HG03135 (cell line): ENCODE data around the gene DEFB124.
"Not testable (repeated sequence)": the region's sequence is repeated elsewhere in the genome, so short reads cannot be mapped to it uniquely, and the experiment has no call there.

Experiments
- ATAC-seq: cut with Tn5 transposase; IDR thresholded peaks from one replicate; pipeline ENCODE4 v1.9.1; 2021; ENCODE audit warnings: mild to moderate bottlenecking, moderate library complexity; ENCODE audit not compliant: unreplicated experiment

Gene DEFB124, protein sequence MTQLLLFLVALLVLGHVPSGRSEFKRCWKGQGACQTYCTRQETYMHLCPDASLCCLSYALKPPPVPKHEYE

DNA sequence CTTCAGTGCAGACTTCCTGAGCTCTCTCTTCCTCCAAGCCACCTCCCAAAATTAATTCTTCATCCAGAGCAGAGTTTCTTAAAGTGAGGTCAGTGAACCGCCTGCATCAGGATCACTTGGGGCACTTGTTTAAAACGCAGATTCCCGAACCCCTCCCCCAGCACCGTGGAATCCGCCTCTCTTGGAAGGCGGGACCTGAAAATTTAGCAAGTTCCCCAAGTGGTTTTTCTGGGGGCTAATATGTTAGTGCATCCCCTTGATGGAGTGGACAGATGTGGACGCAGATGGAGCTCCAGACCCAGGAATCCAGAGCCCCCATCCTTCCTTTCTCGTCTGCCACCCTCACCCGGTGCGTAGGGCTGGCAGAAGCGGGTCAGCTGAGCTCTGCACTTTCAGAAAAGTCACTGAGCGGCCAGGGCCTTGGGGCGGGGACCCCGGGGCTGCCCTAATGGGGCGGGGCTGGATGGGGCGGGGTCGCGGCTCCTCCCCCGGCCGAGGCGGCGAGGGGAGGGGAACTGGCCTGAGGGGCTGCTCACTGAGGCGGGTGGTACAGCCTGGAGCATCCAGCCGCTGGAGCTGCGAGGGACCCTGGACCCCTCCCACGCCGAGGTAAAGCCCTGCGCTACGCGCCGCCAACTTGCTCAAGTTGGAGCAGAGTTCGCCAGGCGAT, at the start of gene DEFB124, which contains the start of gene REM1:
Gene DEFB124, minus strand, starts transcription at position 370 of the 670 bp plus-strand sequence. CDS start 2,114 bp downstream, outside the sequence.
Gene REM1, plus strand, starts transcription at position 531 of the 670 bp plus-strand sequence. CDS start 1,158 bp downstream, outside the sequence.
- ATAC-seq, result no peak

DNA sequence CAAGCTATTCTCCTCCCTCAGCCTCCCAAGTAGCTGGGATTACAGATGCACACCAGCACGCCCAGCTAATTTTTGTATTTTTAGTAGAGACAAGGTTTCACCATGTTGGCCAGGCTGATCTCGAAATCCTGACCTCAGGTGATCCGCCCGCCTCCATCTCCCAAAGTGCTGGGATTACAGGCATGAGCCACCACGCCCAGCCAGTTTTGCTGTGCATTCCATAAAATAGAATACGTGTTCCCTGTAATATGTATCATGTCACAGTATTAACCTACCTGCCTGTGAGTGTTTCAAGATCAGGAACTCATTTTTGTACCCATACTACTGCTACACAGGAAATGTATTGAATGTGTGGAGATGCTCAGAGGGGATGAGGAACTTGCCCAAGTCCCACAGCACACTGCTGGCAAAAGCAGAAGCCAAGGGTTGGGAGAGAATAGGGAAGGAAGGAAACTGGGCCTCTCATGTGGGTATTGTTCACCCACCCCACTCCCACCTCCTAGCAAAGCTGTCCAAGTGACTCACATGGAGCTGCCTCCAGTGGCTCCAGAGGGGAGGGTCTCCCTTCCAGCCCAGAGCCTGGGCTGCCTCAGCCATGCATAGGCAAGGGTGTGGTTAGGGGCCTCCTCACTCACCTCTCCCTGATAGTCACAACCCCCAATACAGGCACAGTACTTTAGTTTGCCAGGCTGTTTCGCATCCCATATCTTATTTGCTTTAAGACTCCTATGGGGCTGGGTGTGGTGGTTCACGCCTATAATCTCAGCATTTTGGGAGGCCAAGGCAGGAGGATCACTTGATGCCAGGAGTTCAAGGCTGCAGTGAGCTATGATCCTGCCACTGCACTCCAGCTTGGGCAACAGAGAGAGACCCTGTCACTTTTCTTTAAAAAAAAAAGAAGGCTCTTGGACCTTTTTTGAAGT, 48.7 kb upstream of the DEFB124 start:
- ATAC-seq, result no peak

DNA sequence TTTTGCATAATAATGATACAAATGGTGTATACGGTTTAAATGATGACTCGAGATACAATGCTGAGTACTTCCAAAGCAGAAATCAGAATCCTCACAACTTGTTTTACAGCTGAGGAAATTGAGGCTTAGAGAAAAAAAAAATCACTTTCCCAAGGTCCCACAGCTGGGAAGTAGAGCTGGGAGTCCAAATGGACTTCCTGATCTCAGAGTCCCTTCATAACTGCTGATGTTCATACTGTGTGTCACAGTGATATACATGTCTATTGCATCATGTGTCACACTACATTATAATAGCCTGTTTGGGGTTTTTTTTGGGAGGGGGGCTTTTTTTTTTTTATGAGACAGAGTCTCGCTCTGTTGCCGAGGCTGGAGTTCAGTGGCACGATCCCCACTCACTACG, 47.8 kb upstream of the DEFB124 start:
- no peak for ATAC-seq

DNA sequence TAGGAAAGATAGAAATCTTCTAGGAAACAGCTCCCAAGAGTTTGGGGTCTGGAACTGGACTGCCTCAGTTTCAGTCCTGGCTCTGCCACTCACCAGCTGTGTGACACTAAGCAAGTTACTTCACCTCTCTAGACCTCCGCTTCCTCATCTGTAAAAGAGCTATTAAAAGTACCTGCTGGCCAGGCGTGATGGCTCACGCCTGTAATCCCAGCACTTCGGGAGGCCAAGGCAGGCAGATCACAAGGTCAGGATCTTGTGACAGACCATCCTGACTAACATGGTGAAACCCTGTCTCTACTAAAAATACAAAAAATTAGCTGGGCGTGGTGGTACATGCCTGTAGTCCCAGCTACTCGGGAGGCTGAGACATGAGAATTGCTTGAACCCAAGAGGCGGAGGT, 46.3 kb upstream of the DEFB124 start:
- ATAC-seq, result not testable (repeated sequence)

DNA sequence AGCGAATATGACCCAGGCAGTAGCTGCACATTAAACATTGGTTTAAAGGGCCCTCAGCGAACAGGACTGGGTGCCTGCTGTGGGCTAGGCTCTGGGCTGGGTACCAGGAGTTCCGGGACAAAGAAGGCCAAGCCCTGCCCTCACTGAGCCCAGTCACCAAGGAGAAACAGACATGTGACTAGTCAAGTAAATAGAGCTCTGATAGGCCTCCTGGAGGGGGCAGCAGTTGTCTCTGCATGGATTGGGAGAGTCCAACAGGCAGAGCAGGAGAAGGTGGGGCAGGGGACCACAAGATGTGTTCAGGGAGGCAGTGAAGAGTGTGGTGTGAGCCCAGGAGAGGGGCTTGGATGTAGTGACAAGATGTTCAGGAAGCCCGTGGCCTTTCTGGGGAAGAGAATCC, 42.4 kb upstream of the DEFB124 start:
- no peak for ATAC-seq

DNA sequence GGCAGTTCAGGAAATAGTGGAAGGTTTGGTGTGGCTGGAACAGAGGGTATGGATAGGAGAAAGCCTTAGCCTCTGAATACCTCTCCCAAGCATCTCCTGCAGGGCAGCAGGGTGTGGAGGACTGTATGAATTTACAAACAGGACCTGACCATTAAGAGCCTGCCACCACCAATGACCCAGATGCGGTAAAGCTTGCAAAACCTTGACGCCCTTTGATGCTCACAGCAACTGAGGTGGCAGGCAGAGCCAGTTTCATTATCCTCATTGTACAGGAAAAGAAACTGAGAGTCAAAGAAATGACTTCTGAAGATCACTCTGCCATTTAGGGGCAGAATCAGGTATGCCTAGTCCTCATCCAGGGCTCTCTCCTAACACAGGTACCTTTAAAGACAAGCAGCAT, 41.7 kb upstream of the DEFB124 start:
- ATAC-seq, result no peak

DNA sequence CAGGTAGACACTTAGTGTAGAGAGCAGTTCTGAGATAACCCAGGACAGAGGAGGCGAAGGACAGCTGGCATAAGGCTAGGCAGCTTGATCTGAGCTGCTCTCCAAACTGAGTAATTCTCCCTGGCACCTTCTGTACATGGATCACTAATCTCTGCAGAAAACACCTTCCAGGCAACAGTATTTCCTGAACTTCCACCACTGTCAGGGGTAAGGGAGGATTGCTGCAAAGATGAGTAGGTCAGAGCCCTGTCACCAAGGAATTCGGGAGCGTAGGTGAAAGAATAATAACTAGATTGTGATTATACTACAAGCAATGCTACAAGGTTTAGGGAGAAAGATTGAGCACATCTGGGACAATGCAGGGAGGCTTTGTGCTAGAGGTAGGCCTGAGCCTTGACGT, 41.2 kb upstream of the DEFB124 start:
- ATAC-seq, result no peak

DNA sequence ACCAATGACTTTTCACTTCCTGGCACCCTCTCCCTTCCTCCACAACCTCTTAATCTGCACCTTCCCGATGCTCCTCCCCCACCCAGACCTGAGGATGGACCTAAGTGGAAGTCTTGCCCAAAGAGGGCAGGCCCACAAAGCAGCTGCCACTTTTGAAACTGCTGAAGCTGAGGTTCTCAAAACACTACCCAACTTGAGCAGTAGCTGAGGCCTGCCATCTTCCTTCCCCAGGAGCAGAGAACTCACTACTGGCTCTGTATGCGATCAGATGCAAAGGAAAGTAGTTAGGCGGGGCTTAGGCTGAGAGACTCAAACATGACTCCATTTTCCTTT, 40.8 kb upstream of the DEFB124 start:
- ATAC-seq, result no peak

DNA sequence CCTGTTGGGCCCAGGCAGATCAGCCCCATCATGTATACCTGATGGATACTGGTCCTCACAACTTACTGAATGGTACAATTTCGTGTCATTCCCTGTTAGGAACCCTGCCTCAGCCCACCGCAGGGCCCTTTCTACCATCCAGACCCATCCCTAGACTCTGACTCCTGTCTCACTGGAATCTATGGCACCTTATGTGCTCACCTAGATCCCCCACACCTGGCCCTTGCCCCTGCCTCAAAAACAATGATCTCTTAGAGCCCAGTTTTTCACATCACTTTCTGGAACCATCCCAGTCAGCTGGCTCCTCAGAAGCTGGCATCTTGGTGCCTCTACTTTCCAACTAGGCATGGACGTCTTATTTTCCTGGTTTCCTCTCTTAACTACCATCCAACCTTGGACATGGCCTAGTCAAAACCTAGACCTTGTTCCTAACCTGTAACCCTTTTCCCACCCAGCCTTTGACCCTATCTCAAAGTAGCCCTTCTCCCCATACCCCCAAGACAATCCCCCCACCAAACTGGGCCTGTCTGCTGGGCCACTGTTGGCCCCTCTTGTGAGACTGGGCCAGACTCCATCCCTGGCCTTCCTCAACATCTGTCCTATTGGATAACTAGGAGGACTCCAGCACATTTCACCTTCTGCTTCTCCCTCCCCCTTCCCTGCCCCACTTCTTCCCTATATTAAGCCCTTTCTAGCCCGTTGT, 40.3 kb upstream of the DEFB124 start:
- no peak for ATAC-seq

DNA sequence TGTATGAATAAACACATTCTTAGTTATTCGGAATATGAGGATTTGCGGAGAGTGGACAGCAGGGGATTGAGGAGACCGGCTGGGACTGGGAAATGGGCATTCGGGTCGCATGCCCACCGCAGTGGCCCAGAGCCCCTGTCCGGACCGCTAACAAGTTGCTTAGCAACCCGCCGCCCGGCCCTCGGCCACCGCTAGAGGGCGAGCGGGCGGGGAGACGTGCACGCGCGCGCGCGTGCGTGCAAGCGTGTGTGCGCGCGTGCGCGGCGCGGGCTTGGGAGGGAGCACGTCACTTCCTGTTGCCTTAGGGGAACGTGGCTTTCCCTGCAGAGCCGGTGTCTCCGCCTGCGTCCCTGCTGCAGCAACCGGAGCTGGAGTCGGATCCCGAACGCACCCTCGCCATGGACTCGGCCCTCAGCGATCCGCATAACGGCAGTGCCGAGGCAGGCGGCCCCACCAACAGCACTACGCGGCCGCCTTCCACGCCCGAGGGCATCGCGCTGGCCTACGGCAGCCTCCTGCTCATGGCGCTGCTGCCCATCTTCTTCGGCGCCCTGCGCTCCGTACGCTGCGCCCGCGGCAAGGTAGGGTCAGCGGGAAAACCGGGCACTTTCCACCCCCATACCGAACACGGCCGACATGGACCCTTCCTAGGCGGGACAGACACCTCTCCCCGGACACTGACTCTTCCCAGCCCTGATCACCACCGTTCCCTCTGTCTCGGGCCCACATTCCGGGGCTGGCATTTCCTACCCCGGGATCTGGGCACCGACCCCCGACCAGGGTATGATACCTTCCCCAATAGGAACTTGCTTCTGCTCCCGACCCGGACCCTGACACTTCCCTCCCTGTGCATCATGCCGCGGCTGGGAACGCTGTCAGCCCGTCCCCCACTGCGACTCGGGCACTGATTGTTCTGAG, 39.5 kb upstream of the DEFB124 start, which contains the start of gene HM13:
Gene HM13, plus strand, starts transcription at position 289 of the 918 bp plus-strand sequence. Its CDS starts 110 bp downstream, at position 399.
- peak; percentile 85 for ATAC-seq

DNA sequence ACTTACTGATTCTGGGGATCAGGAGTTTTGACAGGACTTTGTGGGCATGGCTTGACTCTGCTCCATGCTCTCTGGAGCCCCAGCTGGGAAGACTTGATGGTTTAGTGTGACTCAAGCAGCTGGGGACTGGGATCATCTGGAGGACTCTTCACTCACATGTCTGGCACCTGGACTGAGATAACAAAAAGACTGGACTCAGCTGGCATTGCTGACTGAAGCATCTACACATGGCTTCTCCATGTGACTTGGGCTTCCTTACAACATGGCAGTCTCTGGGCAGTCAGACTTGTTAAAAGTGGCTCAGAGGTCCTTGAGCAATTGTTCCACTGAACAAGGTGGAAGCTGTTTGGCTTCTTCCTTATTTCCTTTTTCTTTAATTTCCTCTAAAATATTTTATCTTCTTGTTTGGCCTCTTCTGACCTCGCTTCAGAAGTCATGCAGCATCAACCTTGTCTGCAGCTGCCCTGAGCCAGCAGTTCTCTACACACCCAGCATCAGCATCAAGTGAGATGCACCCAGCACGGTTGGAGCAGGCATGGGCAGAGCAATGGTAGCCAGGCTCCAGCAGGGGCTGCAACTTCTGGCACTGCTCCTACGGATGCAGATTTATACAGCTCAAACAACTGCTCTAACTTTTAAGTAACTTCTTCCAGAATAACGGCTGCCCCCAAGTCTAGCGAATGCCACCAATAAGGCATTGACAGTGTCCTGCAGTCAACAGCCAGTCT, 33.8 kb upstream of the DEFB124 start:
- ATAC-seq, result no peak

DNA sequence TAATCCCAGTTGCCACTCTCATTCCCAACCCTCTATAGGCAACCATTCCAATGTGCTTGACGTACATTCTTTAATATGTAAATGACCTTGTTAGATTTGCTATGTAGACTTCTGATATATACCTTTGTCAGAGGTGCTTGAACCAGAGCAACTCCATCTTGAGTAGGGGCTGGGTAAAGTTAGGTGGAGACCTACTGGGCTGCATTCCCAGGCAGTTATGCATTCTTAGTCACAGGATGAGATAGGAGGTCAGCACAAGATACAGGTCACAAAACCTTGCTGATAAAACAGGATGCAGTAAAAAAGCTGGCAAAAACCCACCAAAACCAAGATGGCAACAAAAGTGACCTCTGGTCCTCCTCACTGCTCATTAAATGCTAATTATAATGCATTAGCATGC, 31.0 kb upstream of the DEFB124 start:
- no peak for ATAC-seq

DNA sequence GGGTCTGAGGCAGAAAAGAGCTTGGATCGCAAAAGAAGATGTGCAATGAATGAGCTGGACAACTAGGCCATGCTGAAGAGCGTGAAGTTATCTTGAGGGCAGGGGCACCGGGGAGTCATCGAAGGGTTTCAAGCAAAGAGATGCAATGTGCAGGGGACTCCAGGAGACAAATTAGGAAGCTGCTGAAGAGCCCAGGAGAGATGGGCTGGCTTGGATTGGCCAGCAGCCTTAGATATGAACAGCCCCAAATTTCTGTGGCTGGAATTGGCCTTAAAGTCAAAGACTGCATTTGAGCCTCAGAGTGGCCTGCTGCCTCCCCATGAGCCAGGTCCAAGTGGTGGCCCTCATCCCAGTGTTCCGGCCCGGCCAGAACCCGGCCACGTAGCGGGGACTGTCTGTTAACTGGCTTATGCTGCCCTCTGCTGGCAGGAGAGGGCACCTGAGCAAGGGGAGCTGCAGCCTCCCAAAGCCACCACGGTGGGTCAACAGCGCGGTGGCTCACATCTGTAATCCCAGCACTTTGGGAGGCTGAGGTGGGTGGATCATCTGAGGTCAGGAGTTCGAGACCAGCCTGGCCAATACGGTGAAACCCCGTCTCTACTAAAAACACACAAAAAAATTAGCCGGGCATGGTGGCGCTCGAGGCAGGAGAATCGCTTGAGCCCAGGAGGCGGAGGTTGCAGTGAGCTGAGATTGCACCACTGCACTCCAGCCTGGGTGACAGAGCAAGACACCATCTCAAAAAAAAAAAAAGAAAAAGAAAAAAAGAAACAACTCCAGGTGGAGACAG, 28.2 kb upstream of the DEFB124 start:
- ATAC-seq, result peak; percentile 88

DNA sequence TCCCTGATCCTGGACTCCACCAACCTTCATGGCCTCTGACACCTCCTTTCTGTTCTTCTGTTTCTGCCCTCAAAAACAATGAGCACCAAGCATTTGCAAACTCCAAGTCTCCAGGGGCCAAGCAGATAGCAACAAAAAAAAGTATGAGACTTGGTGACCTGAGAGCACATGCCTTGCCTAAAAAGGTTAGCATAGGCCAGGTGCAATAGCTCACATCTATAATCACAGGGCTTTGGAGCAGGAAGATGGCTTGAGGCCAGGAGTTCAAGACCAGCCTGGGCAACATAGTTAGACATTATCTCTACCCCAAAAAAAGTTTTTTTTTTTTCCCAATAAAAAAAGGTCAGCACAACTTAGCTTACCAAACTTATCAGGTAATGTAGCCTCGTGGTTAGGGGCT, 25.6 kb upstream of the DEFB124 start:
- ATAC-seq, result no peak

DNA sequence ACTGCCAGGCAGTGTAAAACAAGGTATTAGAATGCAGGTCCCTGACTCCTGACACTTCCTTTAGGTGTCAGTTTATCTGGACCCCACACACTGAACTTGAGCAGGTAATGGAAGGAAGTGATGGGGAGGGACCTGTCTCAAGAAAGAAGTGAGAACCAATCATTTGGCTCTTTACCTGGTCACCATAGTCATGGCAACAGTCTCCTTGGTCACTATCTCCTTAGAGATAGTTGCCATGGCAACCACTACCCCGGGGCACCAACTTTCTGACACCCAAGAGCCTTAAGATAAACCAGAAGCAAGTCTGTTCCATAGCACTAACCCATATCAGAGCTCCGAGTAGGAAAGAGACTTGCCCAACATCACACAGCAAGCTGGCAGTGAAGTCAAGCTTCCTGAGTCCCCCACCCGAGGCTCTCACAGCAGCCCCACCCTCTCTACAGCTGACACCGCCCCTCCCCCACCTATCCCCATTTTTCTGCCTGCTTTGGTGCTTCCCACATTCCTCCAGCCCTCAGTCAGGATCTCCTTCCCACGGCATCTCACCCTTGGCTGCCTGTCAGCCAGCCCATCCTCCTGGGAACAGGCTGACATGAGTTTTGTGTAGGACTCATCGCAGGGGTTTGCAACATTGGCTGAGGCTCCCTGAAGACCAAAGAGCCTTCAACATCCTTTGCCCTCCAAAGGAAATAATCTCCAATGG, 23.1 kb upstream of the DEFB124 start:
- no peak for ATAC-seq

DNA sequence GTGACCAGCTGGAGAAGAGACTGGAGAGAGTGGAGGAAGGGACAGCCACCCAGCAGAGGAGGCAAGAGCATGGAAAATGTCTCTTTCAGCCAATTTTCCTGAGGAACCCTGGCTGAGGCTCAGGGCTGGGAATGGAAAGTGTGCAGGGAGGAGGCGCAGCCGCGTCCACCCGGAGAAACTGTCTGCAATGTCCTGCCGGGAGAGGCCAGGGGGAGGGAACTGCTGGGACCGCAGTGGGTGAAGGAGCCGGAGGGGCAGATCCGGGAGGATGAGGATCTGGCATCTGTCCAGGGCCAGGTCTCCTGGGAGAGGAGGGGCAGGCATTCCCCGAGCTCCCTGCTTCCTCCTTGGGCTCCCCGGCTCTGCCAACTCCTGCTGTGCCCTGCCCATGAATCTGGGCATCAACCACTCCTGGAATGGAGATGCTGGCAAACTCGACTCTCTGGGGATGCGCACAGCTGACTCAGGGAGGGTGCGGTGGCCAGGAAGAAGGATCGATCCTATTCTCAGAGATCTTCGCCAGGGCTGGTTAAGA, 21.9 kb upstream of the DEFB124 start:
- no peak for ATAC-seq

DNA sequence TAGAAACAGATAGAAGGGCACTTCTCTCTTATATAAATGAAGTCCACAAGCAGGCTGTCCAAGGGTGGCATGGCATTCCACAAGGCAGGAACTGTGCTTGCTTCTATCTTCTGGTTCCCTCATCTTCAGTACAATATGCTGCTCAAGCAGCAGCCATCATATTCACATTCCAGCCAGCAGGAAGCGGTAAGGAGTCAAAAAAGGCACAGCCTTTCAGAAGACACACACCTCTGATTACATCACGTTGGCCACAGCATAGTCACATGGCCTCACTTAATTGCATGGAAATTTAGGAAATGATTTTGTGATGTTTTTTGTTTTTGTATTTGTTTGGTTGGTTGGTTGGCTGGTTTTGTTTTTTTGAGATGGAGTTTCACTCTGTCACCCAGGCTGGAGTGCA, 19.2 kb upstream of the DEFB124 start:
- no peak for ATAC-seq

DNA sequence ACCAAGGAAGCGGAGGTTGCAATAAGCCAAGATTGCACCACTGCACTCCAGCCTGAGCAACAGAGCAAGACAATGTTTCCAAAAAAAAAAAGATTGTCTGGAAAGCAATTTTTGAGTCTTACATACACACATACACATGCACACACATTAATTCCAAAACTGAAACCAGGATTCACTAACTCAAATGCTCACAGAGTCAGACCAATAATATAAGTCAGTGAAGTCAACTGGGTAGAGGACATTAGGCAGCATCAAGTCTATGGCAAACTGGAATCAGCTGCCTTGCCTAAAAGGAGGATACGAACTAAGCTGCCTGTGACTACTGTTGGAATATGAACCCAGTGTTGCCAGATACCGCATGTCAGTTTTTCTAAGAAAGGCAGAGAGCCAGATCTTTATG, 15.8 kb upstream of the DEFB124 start:
- ATAC-seq, result no peak
